SK-N-SH (cell line): ENCODE data around the gene ERC2. TPM values are rescaled to one million over a fixed set of nuclear protein-coding genes. Genes with fewer than 3 reads are reported as not detected.
A peak's percentile ranks its signal among the peaks of the same experiment; 100 is the strongest.

Experiments
- CTCF ChIA-PET: fragments of 300-600, 350-600 bp; formaldehyde crosslinking; extraction: SDS; loops from one replicate; lab custom pipeline; 2021; lab: Yijun Ruan, JAX
- POLR2A ChIA-PET: fragments of 350-600 bp; sonication (Branson Sonifier 250); formaldehyde crosslinking; extraction: SDS; loops from one replicate; lab custom pipeline; 2020; ENCODE audit warnings: antibody characterized with exemption, inconsistent platforms; lab: Yijun Ruan, JAX
- DNase-seq: peaks from one replicate; pipeline ENCODE4 v3.0.0; 2012
- H2AFZ ChIP-seq: fragments of 200-600 bp; sonication (generic); 2 replicates; pipeline ENCODE4 v1.8.1; 2016; ENCODE audit warnings: antibody characterized with exemption, mild to moderate bottlenecking, low read depth
- H3F3A ChIP-seq: fragments of 200-600 bp; sonication (generic); replicated peaks from 2 replicates; pipeline ENCODE3; 2016; ENCODE audit warnings: antibody characterized with exemption, mild to moderate bottlenecking; ENCODE audit not compliant: insufficient read depth
- H3K27ac ChIP-seq, 2 experiments: fragments of 200-500 bp in 1 of 2; fragments of 200-600 bp in 1 of 2; sonication (Bioruptor generic) in 1 of 2; sonication (generic), shearing (Covaris generic) in 1 of 2; 2 replicates each; pipeline versions ENCODE4 v1.5.1 to v1.6.1; 2014 to 2016; ENCODE audit warnings: low read depth in 2 of 2, inconsistent platforms in 1 of 2, low read length in 1 of 2, mild to moderate bottlenecking in 1 of 2, mixed read lengths in 1 of 2
- H3K27me3 ChIP-seq: fragments of 200-600 bp; sonication (generic), shearing (Covaris generic); 2 replicates; pipeline ENCODE4 v1.6.1; 2016; ENCODE audit warnings: mixed run types; ENCODE audit not compliant: insufficient read depth
- H3K36me3 ChIP-seq, 2 experiments: fragments of 200-500 bp in 1 of 2; fragments of 200-600 bp in 1 of 2; sonication (Bioruptor generic) in 1 of 2; sonication (generic) in 1 of 2; replicated peaks in 1 of 2; 2 replicates each; pipeline versions ENCODE3 to v1.5.1; 2014 to 2016; ENCODE audit warnings: low read length in 1 of 2, mild to moderate bottlenecking in 1 of 2; ENCODE audit not compliant: insufficient read depth in 2 of 2, control insufficient read depth in 1 of 2
- H3K4me1 ChIP-seq, 2 experiments: fragments of 200-500 bp in 1 of 2; fragments of 200-600 bp in 1 of 2; sonication (Bioruptor generic) in 1 of 2; sonication (generic), shearing (Covaris generic) in 1 of 2; 2 replicates each; pipeline versions ENCODE4 v1.5.1 to v1.6.1; 2014 to 2016; ENCODE audit warnings: low read depth in 1 of 2, low read length in 1 of 2, mixed run types in 1 of 2; ENCODE audit not compliant: insufficient read depth in 2 of 2, control insufficient read depth in 1 of 2
- H3K4me2 ChIP-seq: fragments of 200-600 bp; sonication (generic), shearing (Covaris generic); 2 replicates; pipeline ENCODE4 v1.6.1; 2017; ENCODE audit warnings: mixed run types
- H3K4me3 ChIP-seq, 2 experiments: fragments of 200-500 bp in 1 of 2; fragments of 200-600 bp in 1 of 2; sonication (Bioruptor generic) in 1 of 2; sonication (generic), shearing (Covaris generic) in 1 of 2; 2 replicates each; pipeline versions ENCODE4 v1.5.1 to v1.8.1; 2014 to 2016; ENCODE audit warnings: low read depth in 2 of 2, inconsistent platforms in 1 of 2, low read length in 1 of 2, mild to moderate bottlenecking in 1 of 2, mixed read lengths in 1 of 2, moderate library complexity in 1 of 2
- H3K79me2 ChIP-seq: fragments of 200-600 bp; sonication (generic); 2 replicates; pipeline ENCODE4 v1.8.1; 2017; ENCODE audit warnings: mild to moderate bottlenecking; ENCODE audit not compliant: insufficient read depth
- H3K9ac ChIP-seq: fragments of 200-600 bp; sonication (generic); 2 replicates; pipeline ENCODE4 v1.6.1; 2017; ENCODE audit warnings: mixed run types
- H3K9me2 ChIP-seq: fragments of 200-600 bp; sonication (generic); 2 replicates; pipeline ENCODE4 v1.6.1; 2017; ENCODE audit warnings: mixed run types
- H3K9me3 ChIP-seq: fragments of 200-600 bp; sonication (generic); 2 replicates; pipeline ENCODE4 v1.6.1; 2017; ENCODE audit warnings: mixed run types, mild to moderate bottlenecking, moderate library complexity
- H4K20me1 ChIP-seq: fragments of 200-600 bp; sonication (generic); 2 replicates; pipeline ENCODE4 v1.6.1; 2017; ENCODE audit warnings: mild to moderate bottlenecking, mixed run types; ENCODE audit not compliant: insufficient read depth
- ELF1 ChIP-seq: IDR thresholded peaks from 2 replicates; pipeline ENCODE4 v1.4.0; 2012
- FOSL2 ChIP-seq: IDR thresholded peaks from 2 replicates; pipeline ENCODE4 v1.4.0; 2012; ENCODE audit warnings: low read depth, mild to moderate bottlenecking, moderate library complexity, borderline replicate concordance
- FOXM1 ChIP-seq: IDR thresholded peaks from 2 replicates; pipeline ENCODE4 v1.4.0; 2012; ENCODE audit warnings: low read depth, mild to moderate bottlenecking
- GABPA ChIP-seq: IDR thresholded peaks from 2 replicates; pipeline ENCODE4 v1.4.0; 2012; ENCODE audit warnings: low read depth, mild to moderate bottlenecking
- JUND ChIP-seq: IDR thresholded peaks from 2 replicates; pipeline ENCODE4 v1.4.0; 2012
- MEF2A ChIP-seq: IDR thresholded peaks from 2 replicates; pipeline ENCODE4 v1.4.0; 2012; ENCODE audit warnings: low read depth, borderline replicate concordance
- POLR2AphosphoS5 ChIP-seq: IDR thresholded peaks from 2 replicates; pipeline ENCODE4 v1.6.1; 2012; ENCODE audit warnings: low read depth, low read length
- SIN3A ChIP-seq: IDR thresholded peaks from 2 replicates; pipeline ENCODE4 v1.6.1; 2012; ENCODE audit warnings: low read depth, mild to moderate bottlenecking, low read length, moderate library complexity, borderline replicate concordance
- TCF12 ChIP-seq: IDR thresholded peaks from 2 replicates; pipeline ENCODE4 v1.4.0; 2012
- YY1 ChIP-seq: IDR thresholded peaks from 2 replicates; pipeline ENCODE4 v1.4.0; 2012; ENCODE audit warnings: low read depth, mild to moderate bottlenecking
- WGBS: methylation state at CpG from one replicate; pipeline ENCODE4 v1.1.6; 2017; ENCODE audit warnings: low lambda C conversion rate; 5-methylcytosine and 5-hydroxymethylcytosine counted together
- polyA plus RNA-seq, 3 experiments: library from polyadenylated mRNA; depleted of rRNA; stranded (reverse); fragments of >200 nt; gene quantifications; 2 replicates each; pipeline ENCODE4 v1.2.3, GENCODE V29; 2012
- TF ChIP-seq, protein P1 (sequence below): IDR thresholded peaks from 2 replicates; pipeline ENCODE4 v1.6.1; 2012; ENCODE audit warnings: mild to moderate bottlenecking, low read depth, low read length, moderate library complexity
- TF ChIP-seq, protein P2 (sequence below): IDR thresholded peaks from 2 replicates; pipeline ENCODE4; 2012
- TF ChIP-seq, protein P3 (sequence below): IDR thresholded peaks from 2 replicates; pipeline ENCODE4 v1.4.0; 2012; ENCODE audit warnings: low read depth, borderline replicate concordance

The ERC2 gene
- polyA plus RNA-seq, 1 of the 3 experiments (the other 2 are of a cell fraction) = 1.6 TPM

DNA sequence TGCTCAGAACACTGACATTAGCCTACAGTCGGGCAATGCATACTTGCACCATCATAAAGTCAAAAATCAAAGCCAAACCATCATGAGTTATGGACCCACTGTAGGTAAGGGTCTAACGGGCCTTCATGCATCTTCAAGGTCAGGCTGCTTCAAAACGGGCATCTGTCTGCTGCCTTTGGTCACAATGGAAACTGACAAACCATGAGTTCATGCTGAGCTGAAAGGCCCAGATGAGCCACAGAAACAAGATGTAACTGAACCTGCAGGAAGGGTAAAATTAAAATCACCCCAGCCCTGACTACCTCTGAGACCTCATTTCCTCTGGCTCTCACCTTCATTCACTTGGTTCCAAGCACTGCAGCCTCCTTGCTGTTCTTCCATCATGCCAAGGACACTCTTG, 143.8 kb downstream of the ERC2 start (continued):
- TF ChIP-seq JUND (no peak), TCF12 (no peak)

DNA sequence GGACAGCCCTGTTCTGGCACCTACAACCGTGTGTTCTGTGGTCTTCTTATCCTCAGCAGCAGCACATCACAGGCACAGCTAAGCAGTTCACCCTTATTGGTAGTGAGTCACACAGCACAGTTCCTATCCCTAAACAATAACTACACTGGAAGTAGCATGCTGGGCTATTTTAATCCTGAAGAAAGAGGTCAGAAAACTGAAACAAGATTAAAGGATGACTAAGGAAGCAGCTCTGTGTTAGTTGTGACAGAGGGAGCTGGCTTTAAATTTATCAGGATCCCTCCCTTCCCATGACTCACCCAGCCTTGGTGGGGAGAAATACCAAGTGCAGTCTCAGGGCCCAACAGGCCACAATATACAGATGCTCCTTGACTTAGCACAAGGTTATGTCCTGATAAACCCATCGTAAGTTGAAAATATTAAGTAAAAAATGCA, 144.3 kb downstream of the ERC2 start:
- Histone ChIP-seq H3K79me2 (no peaks in the 10 kb centered on the region), H2AFZ (no peak overlapping the region), H4K20me1 (no peaks in the 10 kb centered on the region), H3K27ac (peak overlapping the region in 1 of 2 experiments; percentile 41; a peak in 2 of 4 replicates), H3K9me3 (no peaks in the 10 kb centered on the region), H3K27me3 (no peaks in the 10 kb centered on the region), H3K36me3 (no peaks in the 10 kb centered on the region), H3K9ac (no peak overlapping the region), H3F3A (no peaks in the 10 kb centered on the region), H3K4me2 (peak overlapping the region; percentile 4; the same call in 1 of the 2 replicates), H3K4me1 (no peaks in the 10 kb centered on the region), H3K9me2 (no peaks in the 10 kb centered on the region), H3K4me3 (no peak overlapping the region)
- ChIA-PET POLR2A (no interaction called here), CTCF (interaction anchor here (0.6 to 1.0 kb wide), 5 partner anchors 15 to 73 kb away, joined by 3 read pairs; no protein-coding TSS in a partner anchor)
- 28% methylated on average over 2 of the region's 2 CpGs for WGBS
- peak; percentile 63; the same call in 1 of the 2 replicates for TF ChIP-seq FOSL2
- TF ChIP-seq, protein P1, sequence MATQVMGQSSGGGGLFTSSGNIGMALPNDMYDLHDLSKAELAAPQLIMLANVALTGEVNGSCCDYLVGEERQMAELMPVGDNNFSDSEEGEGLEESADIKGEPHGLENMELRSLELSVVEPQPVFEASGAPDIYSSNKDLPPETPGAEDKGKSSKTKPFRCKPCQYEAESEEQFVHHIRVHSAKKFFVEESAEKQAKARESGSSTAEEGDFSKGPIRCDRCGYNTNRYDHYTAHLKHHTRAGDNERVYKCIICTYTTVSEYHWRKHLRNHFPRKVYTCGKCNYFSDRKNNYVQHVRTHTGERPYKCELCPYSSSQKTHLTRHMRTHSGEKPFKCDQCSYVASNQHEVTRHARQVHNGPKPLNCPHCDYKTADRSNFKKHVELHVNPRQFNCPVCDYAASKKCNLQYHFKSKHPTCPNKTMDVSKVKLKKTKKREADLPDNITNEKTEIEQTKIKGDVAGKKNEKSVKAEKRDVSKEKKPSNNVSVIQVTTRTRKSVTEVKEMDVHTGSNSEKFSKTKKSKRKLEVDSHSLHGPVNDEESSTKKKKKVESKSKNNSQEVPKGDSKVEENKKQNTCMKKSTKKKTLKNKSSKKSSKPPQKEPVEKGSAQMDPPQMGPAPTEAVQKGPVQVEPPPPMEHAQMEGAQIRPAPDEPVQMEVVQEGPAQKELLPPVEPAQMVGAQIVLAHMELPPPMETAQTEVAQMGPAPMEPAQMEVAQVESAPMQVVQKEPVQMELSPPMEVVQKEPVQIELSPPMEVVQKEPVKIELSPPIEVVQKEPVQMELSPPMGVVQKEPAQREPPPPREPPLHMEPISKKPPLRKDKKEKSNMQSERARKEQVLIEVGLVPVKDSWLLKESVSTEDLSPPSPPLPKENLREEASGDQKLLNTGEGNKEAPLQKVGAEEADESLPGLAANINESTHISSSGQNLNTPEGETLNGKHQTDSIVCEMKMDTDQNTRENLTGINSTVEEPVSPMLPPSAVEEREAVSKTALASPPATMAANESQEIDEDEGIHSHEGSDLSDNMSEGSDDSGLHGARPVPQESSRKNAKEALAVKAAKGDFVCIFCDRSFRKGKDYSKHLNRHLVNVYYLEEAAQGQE = no peak
- TF ChIP-seq GABPA = no peak
- peak; percentile 33; the same call in 1 of the 2 replicates for TF ChIP-seq JUND
- TF ChIP-seq, protein P2, sequence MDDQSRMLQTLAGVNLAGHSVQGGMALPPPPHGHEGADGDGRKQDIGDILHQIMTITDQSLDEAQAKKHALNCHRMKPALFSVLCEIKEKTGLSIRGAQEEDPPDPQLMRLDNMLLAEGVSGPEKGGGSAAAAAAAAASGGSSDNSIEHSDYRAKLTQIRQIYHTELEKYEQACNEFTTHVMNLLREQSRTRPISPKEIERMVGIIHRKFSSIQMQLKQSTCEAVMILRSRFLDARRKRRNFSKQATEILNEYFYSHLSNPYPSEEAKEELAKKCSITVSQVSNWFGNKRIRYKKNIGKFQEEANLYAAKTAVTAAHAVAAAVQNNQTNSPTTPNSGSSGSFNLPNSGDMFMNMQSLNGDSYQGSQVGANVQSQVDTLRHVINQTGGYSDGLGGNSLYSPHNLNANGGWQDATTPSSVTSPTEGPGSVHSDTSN = peak; percentile 26; the same call in 1 of the 2 replicates
- no peak for DNase-seq

DNA sequence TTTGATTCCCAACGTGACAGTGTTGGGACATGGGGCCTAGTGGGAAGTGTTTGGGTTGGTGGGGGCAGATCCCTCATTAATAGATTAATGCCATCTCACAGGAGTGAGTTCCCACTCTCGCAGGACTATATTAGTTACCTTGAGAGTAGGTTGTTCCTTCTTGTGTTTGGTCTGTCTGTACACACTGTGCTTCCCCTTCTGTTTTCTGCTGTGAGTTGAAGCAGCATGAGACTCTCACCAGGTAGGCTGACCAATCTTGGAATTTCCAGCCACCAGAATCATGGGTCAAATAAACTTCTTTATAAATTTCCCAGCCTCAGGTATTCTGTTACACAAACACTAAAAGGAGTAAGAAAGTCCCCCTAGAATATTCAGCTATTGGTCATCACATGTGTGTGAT, 145.4 kb downstream of the ERC2 start:
- Histone ChIP-seq H3K9me2 (no peaks in the 10 kb centered on the region), H3K27ac (no peak overlapping the region), H3K79me2 (no peaks in the 10 kb centered on the region), H3K9ac (no peak overlapping the region), H3K4me2 (no peak overlapping the region)
- TF ChIP-seq POLR2AphosphoS5 (no peak), TCF12 (no peak), SIN3A (no peak), YY1 (no peak), MEF2A (no peak), ELF1 (no peak), FOXM1 (no peak)
- TF ChIP-seq, protein P3, sequence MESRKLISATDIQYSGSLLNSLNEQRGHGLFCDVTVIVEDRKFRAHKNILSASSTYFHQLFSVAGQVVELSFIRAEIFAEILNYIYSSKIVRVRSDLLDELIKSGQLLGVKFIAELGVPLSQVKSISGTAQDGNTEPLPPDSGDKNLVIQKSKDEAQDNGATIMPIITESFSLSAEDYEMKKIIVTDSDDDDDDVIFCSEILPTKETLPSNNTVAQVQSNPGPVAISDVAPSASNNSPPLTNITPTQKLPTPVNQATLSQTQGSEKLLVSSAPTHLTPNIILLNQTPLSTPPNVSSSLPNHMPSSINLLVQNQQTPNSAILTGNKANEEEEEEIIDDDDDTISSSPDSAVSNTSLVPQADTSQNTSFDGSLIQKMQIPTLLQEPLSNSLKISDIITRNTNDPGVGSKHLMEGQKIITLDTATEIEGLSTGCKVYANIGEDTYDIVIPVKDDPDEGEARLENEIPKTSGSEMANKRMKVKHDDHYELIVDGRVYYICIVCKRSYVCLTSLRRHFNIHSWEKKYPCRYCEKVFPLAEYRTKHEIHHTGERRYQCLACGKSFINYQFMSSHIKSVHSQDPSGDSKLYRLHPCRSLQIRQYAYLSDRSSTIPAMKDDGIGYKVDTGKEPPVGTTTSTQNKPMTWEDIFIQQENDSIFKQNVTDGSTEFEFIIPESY = no peak
- TF ChIP-seq, all 33 proteins: peak for 0
- Histone ChIP-seq H3K9me3 (no peaks in the 10 kb centered on the region), H3K36me3 (no peaks in the 10 kb centered on the region), H2AFZ (no peak overlapping the region), H3K27me3 (no peaks in the 10 kb centered on the region), H3F3A (no peaks in the 10 kb centered on the region), H4K20me1 (no peaks in the 10 kb centered on the region), H3K4me3 (no peak overlapping the region), H3K4me1 (no peaks in the 10 kb centered on the region)
- CTCF ChIA-PET = no interaction called here
- no peak for DNase-seq
- WGBS = 92% methylated on average over 2 of the region's 2 CpGs
- POLR2A ChIA-PET = no interaction called here
